MCF 10A (cell line): ENCODE results near the gene DSG3. TPM values are rescaled to one million over a fixed set of nuclear protein-coding genes. Genes with fewer than 3 reads are reported as not detected.

ENCODE experiments used
- BruUV-seq: library from RNA; stranded (reverse); fragments of 400-500 nt; replicated peaks from 2 replicates; lab custom pipeline; 2021; lab: Mats Ljungman, UMichigan
- CTCF ChIA-PET: fragments of 300-600 bp; sonication (Branson Sonifier 250); formaldehyde crosslinking; extraction: SDS; loops from one replicate; lab custom pipeline; 2021; ENCODE audit warnings: antibody characterized with exemption, inconsistent platforms; lab: Yijun Ruan, JAX
- POLR2A ChIA-PET: fragments of 300-600, 350-650 bp; sonication (Branson Sonifier 250); formaldehyde crosslinking; extraction: SDS; loops from one replicate; lab custom pipeline; 2020; ENCODE audit warnings: antibody characterized with exemption, inconsistent platforms; lab: Yijun Ruan, JAX
- DNase-seq: peaks from one replicate; pipeline ENCODE4 v3.0.0-alpha.2; 2018; ENCODE audit not compliant: unreplicated experiment
- H3K27ac Mint-ChIP-seq: one replicate; pipeline ENCODE4 v1.8.0; 2022; ENCODE audit warnings: mild to moderate bottlenecking, low read depth, mixed read lengths; ENCODE audit not compliant: unreplicated experiment
- H3K27me3 Mint-ChIP-seq: one replicate; pipeline ENCODE4 v1.8.0; 2022; ENCODE audit warnings: mixed read lengths; ENCODE audit not compliant: insufficient read depth, unreplicated experiment
- H3K36me3 Mint-ChIP-seq: one replicate; pipeline ENCODE4 v1.8.0; 2022; ENCODE audit warnings: mild to moderate bottlenecking, moderate library complexity, mixed read lengths; ENCODE audit not compliant: insufficient read depth, unreplicated experiment
- H3K4me1 Mint-ChIP-seq: one replicate; pipeline ENCODE4 v1.8.0; 2022; ENCODE audit warnings: mixed read lengths; ENCODE audit not compliant: insufficient read depth, unreplicated experiment
- H3K4me3 Mint-ChIP-seq: one replicate; pipeline ENCODE4 v1.8.0; 2022; ENCODE audit warnings: mild to moderate bottlenecking, moderate library complexity, mixed read lengths; ENCODE audit not compliant: unreplicated experiment
- H3K9me3 Mint-ChIP-seq: one replicate; pipeline ENCODE4 v1.8.0; 2022; ENCODE audit warnings: mixed read lengths; ENCODE audit not compliant: unreplicated experiment
- intact Hi-C: fragments of 100-400 bp; cut with micrococcal nuclease; formaldehyde crosslinking; loops from 2 replicates; pipeline ENCODE4 v1.14.1; 2022
- total RNA-seq: library from RNA; stranded (reverse); gene quantifications from 2 replicates; pipeline ENCODE4 v1.2.3, GENCODE V29; 2022
- TF ChIP-seq, protein P1 (sequence below): fragments of 200-600 bp; IDR thresholded peaks from one replicate; pipeline ENCODE4 v1.8.0; 2022; ENCODE audit warnings: antibody characterized with exemption, mild to moderate bottlenecking; ENCODE audit not compliant: unreplicated experiment

DSG3 gene
- total RNA-seq, 1 experiment from 2014 or later = 68.5 TPM

DNA sequence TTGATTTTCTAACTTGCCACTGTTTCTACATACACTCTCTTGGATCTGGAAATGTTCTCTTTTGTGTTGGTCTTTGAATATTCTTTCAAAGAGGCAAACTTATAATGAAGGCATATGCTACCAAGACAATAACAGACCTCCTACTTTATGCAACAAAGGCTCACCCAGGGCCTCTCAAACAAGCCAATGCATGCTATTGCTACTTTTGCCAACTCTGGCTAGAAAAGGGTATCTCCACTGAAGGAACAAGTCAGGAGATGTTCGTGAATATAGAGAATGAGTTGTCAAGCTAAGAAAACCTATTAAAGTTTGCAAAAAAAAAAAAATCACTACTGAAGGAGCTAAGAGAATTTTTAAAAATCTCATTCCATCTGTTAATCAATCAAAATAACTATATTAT, 34.5 kb downstream of the DSG3 start:
- peaks cover 20% of the 10 kb centered on the region for H3K4me1 Mint-ChIP-seq
- ChIA-PET POLR2A (interaction anchor here (0.8 to 13.1 kb wide), 10 partner anchors 9 to 276 kb away, joined by 3 to 158 read pairs (median 5); partner anchors contain the start of gene DSG2), CTCF (interaction anchor here (0.6 to 1.6 kb wide), 2 partner anchors 52 to 57 kb away, joined by 3 to 4 read pairs; no protein-coding TSS in a partner anchor)
- no peaks in the 10 kb centered on the region for H3K9me3 Mint-ChIP-seq
- intact Hi-C loops = no loop called here
- peak overlapping the region; percentile 40 for H3K27ac Mint-ChIP-seq
- no peaks in the 10 kb centered on the region for H3K27me3 Mint-ChIP-seq
- H3K4me3 Mint-ChIP-seq = no peak overlapping the region
- no peak for DNase-seq
- BruUV-seq = no TSS peak
- TF ChIP-seq, protein P1, sequence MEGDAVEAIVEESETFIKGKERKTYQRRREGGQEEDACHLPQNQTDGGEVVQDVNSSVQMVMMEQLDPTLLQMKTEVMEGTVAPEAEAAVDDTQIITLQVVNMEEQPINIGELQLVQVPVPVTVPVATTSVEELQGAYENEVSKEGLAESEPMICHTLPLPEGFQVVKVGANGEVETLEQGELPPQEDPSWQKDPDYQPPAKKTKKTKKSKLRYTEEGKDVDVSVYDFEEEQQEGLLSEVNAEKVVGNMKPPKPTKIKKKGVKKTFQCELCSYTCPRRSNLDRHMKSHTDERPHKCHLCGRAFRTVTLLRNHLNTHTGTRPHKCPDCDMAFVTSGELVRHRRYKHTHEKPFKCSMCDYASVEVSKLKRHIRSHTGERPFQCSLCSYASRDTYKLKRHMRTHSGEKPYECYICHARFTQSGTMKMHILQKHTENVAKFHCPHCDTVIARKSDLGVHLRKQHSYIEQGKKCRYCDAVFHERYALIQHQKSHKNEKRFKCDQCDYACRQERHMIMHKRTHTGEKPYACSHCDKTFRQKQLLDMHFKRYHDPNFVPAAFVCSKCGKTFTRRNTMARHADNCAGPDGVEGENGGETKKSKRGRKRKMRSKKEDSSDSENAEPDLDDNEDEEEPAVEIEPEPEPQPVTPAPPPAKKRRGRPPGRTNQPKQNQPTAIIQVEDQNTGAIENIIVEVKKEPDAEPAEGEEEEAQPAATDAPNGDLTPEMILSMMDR = no peak
- peaks cover 69% of the 10 kb centered on the region for H3K36me3 Mint-ChIP-seq

DNA sequence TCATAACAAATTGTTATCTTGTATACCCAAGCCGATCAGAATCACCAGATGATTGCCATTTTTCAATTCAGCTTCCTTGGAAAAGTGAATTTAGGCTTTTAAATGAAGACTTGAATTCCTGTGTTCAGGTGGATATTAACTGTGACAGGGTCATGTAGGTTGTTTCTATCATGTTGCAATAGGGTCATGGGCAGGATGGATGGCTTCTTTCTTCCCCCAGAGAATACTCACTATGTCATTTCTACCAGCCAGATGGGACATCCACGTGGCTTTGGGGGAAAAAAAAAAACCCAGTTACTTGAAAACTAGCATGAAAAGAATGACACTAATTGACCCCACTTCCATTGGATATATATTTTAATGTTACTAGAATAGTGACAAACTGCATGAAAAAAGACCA, 35.9 kb downstream of the DSG3 start:
- CTCF ChIA-PET = no interaction called here
- no TSS peak for BruUV-seq
- Mint-ChIP-seq H3K4me3 (no peak overlapping the region), H3K36me3 (peaks cover 56% of the 10 kb centered on the region), H3K9me3 (no peaks in the 10 kb centered on the region), H3K27me3 (no peaks in the 10 kb centered on the region), H3K4me1 (peaks cover 33% of the 10 kb centered on the region), H3K27ac (no peak overlapping the region)
- DNase-seq = no peak
- intact Hi-C loops = no loop called here
- POLR2A ChIA-PET = interaction anchor here (0.9 to 13.1 kb wide), 5 partner anchors 10 to 32 kb away, joined by 3 to 158 read pairs (median 4); partner anchors contain the start of gene DSG2
- TF ChIP-seq, protein P1 = no peak

DNA sequence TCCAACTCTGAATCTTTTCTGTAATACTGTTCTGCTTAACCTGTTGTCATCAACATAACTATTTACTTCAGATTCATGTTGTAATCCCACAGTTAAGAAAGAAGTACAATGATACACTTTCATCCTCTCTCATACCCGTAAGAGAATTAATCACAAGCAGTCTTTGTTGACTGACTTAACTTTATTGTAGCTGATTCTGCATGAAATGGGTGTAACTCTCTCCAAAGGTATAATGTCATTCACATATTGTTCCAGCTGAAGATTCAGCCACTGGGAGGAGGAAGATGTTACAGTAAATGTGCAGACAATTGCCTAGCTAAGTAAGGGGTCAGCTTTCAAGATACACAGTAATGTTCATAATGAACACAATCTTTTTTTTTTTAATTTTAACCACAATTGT, 36.9 kb downstream of the DSG3 start:
- H3K4me3 Mint-ChIP-seq = no peak overlapping the region
- TF ChIP-seq, protein P1 = no peak
- H3K4me1 Mint-ChIP-seq = peaks cover 41% of the 10 kb centered on the region
- DNase-seq = no peak
- CTCF ChIA-PET = interaction anchor here (0.7 to 1.4 kb wide), 3 partner anchors 22 to 1099 kb away, joined by 3 to 7 read pairs (median 3); no protein-coding TSS in a partner anchor
- peaks cover 45% of the 10 kb centered on the region for H3K36me3 Mint-ChIP-seq
- intact Hi-C loops = no loop called here
- no peaks in the 10 kb centered on the region for H3K27me3 Mint-ChIP-seq
- POLR2A ChIA-PET = interaction anchor here (0.6 to 13.1 kb wide), 12 partner anchors 11 to 442 kb away, joined by 3 to 158 read pairs (median 4); partner anchors contain the start of genes DSC3 and DSG2
- no peaks in the 10 kb centered on the region for H3K9me3 Mint-ChIP-seq
- BruUV-seq = no TSS peak
- no peak overlapping the region for H3K27ac Mint-ChIP-seq

DNA sequence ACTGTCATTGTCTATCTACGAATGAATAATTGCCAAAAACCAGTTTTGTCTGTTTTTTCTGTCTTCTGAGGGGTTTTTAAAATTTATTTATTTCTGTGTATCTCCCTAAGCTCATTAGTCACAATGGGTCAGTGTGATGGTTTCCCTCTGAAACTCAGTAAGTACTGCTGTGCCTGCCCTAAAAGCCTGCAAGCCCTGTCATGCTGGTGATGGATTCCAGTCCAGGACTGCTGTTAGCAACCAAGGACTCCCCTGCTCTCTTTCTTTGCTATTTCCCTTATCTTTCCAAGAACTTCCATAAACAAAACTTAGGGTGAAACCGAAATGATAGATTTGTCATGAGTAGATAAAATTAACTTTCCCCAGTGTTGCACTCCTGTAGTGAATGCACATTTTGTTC, 38.6 kb downstream of the DSG3 start:
- Mint-ChIP-seq H3K27ac (peak overlapping the region; percentile 65), H3K9me3 (no peaks in the 10 kb centered on the region), H3K27me3 (no peaks in the 10 kb centered on the region), H3K4me1 (peaks cover 58% of the 10 kb centered on the region), H3K4me3 (no peak overlapping the region), H3K36me3 (peaks cover 31% of the 10 kb centered on the region)
- no TSS peak for BruUV-seq
- TF ChIP-seq, protein P1 = no peak
- POLR2A ChIA-PET = interaction anchor here (0.7 to 13.1 kb wide), 7 partner anchors 8 to 211 kb away, joined by 3 to 158 read pairs (median 5); partner anchors contain the start of genes DSG2 and DSG3
- intact Hi-C loops = no loop called here
- CTCF ChIA-PET = no interaction called here
- no peak for DNase-seq
